ENCODE results near the gene SCFD1. TPM values are rescaled to one million over a fixed set of nuclear protein-coding genes. Genes with fewer than 3 reads are reported as not detected.

Gene SCFD1, protein sequence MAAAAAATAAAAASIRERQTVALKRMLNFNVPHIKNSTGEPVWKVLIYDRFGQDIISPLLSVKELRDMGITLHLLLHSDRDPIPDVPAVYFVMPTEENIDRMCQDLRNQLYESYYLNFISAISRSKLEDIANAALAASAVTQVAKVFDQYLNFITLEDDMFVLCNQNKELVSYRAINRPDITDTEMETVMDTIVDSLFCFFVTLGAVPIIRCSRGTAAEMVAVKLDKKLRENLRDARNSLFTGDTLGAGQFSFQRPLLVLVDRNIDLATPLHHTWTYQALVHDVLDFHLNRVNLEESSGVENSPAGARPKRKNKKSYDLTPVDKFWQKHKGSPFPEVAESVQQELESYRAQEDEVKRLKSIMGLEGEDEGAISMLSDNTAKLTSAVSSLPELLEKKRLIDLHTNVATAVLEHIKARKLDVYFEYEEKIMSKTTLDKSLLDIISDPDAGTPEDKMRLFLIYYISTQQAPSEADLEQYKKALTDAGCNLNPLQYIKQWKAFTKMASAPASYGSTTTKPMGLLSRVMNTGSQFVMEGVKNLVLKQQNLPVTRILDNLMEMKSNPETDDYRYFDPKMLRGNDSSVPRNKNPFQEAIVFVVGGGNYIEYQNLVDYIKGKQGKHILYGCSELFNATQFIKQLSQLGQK
- total RNA-seq, result 228 TPM

DNA sequence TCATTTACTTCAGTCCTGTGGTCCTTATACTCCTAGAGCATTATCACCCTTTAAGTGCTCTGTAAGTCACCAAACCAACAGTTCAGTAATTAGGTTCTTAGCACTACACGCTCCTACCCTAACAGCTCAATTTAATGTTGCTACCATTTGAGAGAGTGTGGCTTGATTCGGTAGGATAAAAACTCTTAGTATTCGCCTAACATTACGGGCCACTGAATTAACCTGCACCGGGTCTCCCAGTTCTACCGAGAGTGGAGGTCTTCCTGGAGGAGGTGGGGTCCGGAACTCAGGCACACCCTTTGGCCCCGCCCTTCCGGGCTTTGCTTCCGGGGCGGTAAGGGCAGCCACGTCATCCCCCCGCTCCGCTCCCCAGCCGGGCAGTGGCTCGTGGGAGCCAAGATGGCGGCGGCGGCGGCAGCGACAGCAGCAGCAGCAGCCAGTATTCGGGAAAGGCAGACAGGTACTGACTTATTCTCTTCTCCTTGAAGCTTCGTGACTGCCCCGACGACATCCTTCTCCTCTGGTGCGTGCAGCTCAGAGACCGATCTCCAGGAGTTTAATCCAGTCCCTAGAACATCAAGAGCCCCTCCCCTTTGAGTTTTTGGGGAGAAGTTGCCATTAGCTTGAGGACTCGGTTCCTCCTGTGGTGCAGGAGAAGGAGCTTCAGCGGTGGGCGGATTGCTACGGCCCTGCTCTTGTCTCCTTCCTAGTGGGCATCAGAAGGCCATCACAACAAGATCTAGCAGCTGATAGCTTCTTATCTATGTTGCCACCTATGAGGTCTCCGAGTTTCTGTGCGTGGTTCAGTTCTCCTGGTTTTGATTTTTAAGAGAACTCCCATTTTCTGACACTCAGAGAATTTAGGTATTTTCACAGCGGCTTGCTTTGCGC, at the start of gene SCFD1:
TSS of gene SCFD1 (plus strand) at position 380 of the 891 bp plus-strand sequence. CDS start at position 400, 20 bp downstream.

Other genes starting within 250 kb of the SCFD1 start
- gene G2E3, start 63.2 kb upstream of the SCFD1 start, total RNA-seq, result 57.9 TPM